MM.1S (cell line): Measurements from ENCODE around the gene DBP.

Experiments
- EZH2phosphoT487 ChIP-seq: fragments of 300-600 bp; sonication (generic); IDR thresholded peaks from 2 replicates; pipeline ENCODE4 v1.6.1; 2018; ENCODE audit warnings: antibody characterized with exemption, low read length
- TF ChIP-seq, protein P1 (sequence below): fragments of 300-600 bp; sonication (generic); IDR thresholded peaks from 2 replicates; pipeline ENCODE4 v1.5.1; 2016; ENCODE audit warnings: antibody characterized with exemption, low read length, mixed read lengths

- TF ChIP-seq, protein P1, sequence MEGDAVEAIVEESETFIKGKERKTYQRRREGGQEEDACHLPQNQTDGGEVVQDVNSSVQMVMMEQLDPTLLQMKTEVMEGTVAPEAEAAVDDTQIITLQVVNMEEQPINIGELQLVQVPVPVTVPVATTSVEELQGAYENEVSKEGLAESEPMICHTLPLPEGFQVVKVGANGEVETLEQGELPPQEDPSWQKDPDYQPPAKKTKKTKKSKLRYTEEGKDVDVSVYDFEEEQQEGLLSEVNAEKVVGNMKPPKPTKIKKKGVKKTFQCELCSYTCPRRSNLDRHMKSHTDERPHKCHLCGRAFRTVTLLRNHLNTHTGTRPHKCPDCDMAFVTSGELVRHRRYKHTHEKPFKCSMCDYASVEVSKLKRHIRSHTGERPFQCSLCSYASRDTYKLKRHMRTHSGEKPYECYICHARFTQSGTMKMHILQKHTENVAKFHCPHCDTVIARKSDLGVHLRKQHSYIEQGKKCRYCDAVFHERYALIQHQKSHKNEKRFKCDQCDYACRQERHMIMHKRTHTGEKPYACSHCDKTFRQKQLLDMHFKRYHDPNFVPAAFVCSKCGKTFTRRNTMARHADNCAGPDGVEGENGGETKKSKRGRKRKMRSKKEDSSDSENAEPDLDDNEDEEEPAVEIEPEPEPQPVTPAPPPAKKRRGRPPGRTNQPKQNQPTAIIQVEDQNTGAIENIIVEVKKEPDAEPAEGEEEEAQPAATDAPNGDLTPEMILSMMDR: no peak; the same call in 1 of the 2 replicates
- no peak for TF ChIP-seq EZH2phosphoT487
These were observed 17.2 kb downstream of the DBP start for GRCh38 chr19:48619692-48620585.
